CD14-positive monocyte (primary cell): ENCODE measurements around the gene GPC5. TPM values are rescaled to one million over a fixed set of nuclear protein-coding genes. Genes with fewer than 3 reads are reported as not detected.
"Not testable (repeated sequence)": the region's sequence is repeated elsewhere in the genome, so short reads cannot be mapped to it uniquely, and the experiment has no call there.

Source experiments
- DNase-seq, 3 donors: peaks; one replicate each; pipeline ENCODE4 v3.0.0-alpha.2; 2011 to 2022
- H2AFZ ChIP-seq: 2 replicates; pipeline ENCODE4 v1.6.0; 2012; ENCODE audit warnings: mild to moderate bottlenecking, low read depth, low read length, inconsistent platforms; ENCODE audit not compliant: insufficient read depth, poor library complexity, severe bottlenecking
- H3K27ac ChIP-seq, 2 donors: 1 replicate in 1 of 2; 2 replicates in 1 of 2; pipeline ENCODE4 v1.5.1; 2012 to 2013; ENCODE audit warnings: low read length in 2 of 2, control low read depth in 1 of 2, inconsistent platforms in 1 of 2, low read depth in 1 of 2, mild to moderate bottlenecking in 1 of 2
- H3K27me3 ChIP-seq, 2 donors: one replicate each; pipeline versions ENCODE4 v1.6.0 to v1.6.1; 2011 to 2013; ENCODE audit warnings: low read length in 2 of 2; ENCODE audit not compliant: control insufficient read depth in 2 of 2, insufficient read depth in 2 of 2
- H3K36me3 ChIP-seq, 2 donors: replicated peaks in 1 of 2; 1 replicate in 1 of 2; 2 replicates in 1 of 2; pipeline versions ENCODE4 v1.5.1 to v1.6.1; 2012 to 2013; ENCODE audit warnings: low read length in 2 of 2, control low read depth in 1 of 2, inconsistent platforms in 1 of 2, mild to moderate bottlenecking in 1 of 2; ENCODE audit not compliant: insufficient read depth in 2 of 2, control insufficient read depth in 1 of 2
- H3K4me1 ChIP-seq, 2 donors: 1 replicate in 1 of 2; 2 replicates in 1 of 2; pipeline versions ENCODE4 v1.5.1 to v1.6.1; 2012 to 2013; ENCODE audit warnings: low read length in 2 of 2, control low read depth in 1 of 2, inconsistent platforms in 1 of 2, mild to moderate bottlenecking in 1 of 2, moderate library complexity in 1 of 2; ENCODE audit not compliant: insufficient read depth in 2 of 2, control insufficient read depth in 1 of 2
- H3K4me2 ChIP-seq: replicated peaks from 2 replicates; pipeline ENCODE3; 2012; ENCODE audit warnings: low read length, moderate library complexity, mild to moderate bottlenecking; ENCODE audit not compliant: poor library complexity, severe bottlenecking; ENCODE audit errors: extremely low read depth
- H3K4me3 ChIP-seq, 3 experiments: fragments of 200-600 bp in 1 of 3; sonication (generic) in 1 of 3; replicated peaks in 1 of 3; 1 replicate in 2 of 3; 2 replicates in 1 of 3; pipeline ENCODE4 v1.5.1; 2011 to 2013; ENCODE audit warnings: low read length in 3 of 3, mild to moderate bottlenecking in 3 of 3, control low read depth in 2 of 3, low read depth in 2 of 3, inconsistent platforms in 1 of 3, moderate library complexity in 1 of 3
- H3K79me2 ChIP-seq: 2 replicates; pipeline ENCODE4 v1.6.0; 2012; ENCODE audit warnings: mild to moderate bottlenecking, control low read depth, inconsistent platforms, low read length, moderate library complexity; ENCODE audit not compliant: insufficient read depth
- H3K9ac ChIP-seq: 2 replicates; pipeline ENCODE4 v1.6.0; 2017; ENCODE audit warnings: low read length, mild to moderate bottlenecking; ENCODE audit not compliant: insufficient read depth, poor library complexity, severe bottlenecking
- H3K9me3 ChIP-seq, 2 donors: replicated peaks in 1 of 2; 1 replicate in 1 of 2; 2 replicates in 1 of 2; pipeline versions ENCODE4 v1.5.1 to v1.6.1; 2012 to 2013; ENCODE audit warnings: low read length in 2 of 2, control low read depth in 1 of 2; ENCODE audit not compliant: control insufficient read depth in 1 of 2, insufficient read depth in 1 of 2
- H4K20me1 ChIP-seq: 2 replicates; pipeline ENCODE4 v1.6.0; 2012; ENCODE audit warnings: mild to moderate bottlenecking, low read length, control low read depth, moderate library complexity; ENCODE audit not compliant: insufficient read depth
- H3K27ac Mint-ChIP-seq, 7 donors: one replicate each; pipeline ENCODE4 v1.8.0; 2020; ENCODE audit warnings: mild to moderate bottlenecking in 7 of 7, mixed read lengths in 7 of 7, moderate library complexity in 6 of 7, inconsistent platforms in 2 of 7
- H3K27me3 Mint-ChIP-seq, 3 donors: one replicate each; pipeline ENCODE4 v1.8.0; 2021 to 2022; ENCODE audit warnings: low read depth in 3 of 3, mild to moderate bottlenecking in 3 of 3, mixed read lengths in 3 of 3, moderate library complexity in 3 of 3, inconsistent platforms in 1 of 3
- H3K36me3 Mint-ChIP-seq, 2 donors: one replicate each; pipeline ENCODE4 v1.8.0; 2020; ENCODE audit warnings: mixed read lengths in 2 of 2, inconsistent platforms in 1 of 2, mild to moderate bottlenecking in 1 of 2
- H3K4me1 Mint-ChIP-seq: one replicate; pipeline ENCODE4 v1.8.0; 2020; ENCODE audit warnings: mild to moderate bottlenecking, mixed read lengths
- H3K4me3 Mint-ChIP-seq, 2 donors: one replicate each; pipeline ENCODE4 v1.8.0; 2020; ENCODE audit warnings: mild to moderate bottlenecking in 2 of 2, mixed read lengths in 2 of 2, moderate library complexity in 1 of 2
- H3K9me3 Mint-ChIP-seq, 7 donors: one replicate each; pipeline ENCODE4 v1.8.0; 2020 to 2022; ENCODE audit warnings: mixed read lengths in 7 of 7, mild to moderate bottlenecking in 6 of 7, moderate library complexity in 6 of 7, inconsistent platforms in 2 of 7
- CTCF ChIP-seq: fragments of 200-600 bp; IDR thresholded peaks from one replicate; pipeline ENCODE4 v1.8.0; 2022; ENCODE audit warnings: antibody characterized with exemption, mild to moderate bottlenecking
- WGBS: methylation state at CpG from one replicate; pipeline ENCODE4 v1.1.5; 2013; ENCODE audit warnings: missing lambda C conversion rate; ENCODE audit not compliant: insufficient coverage; 5-methylcytosine and 5-hydroxymethylcytosine counted together
- intact Hi-C, 2 donors: fragments of 100-400 bp; cut with micrococcal nuclease; formaldehyde crosslinking; loops; one replicate each; pipeline versions ENCODE4 v1.15.0 to v1.15.1; 2023
- polyA plus RNA-seq, 3 donors: library from polyadenylated mRNA; depleted of rRNA in 1 of 3; unstranded in 2 of 3; stranded (reverse) in 1 of 3; fragments of 300-500 nt in 2 of 3; fragments of >200 nt in 1 of 3; fragmentation: Illumina TruSeq in 2 of 3; gene quantifications; 1 replicate in 2 of 3; 2 replicates in 1 of 3; pipeline ENCODE4 v1.2.3, GENCODE V29; 2012 to 2021

Gene GPC5
- polyA plus RNA-seq, 3 donors, result not detected

- no peak overlapping the region for H3K27ac ChIP-seq
- no peaks in the 10 kb centered on the region for H3K36me3 ChIP-seq
- H3K4me2 ChIP-seq, result no peak overlapping the region
- H3K4me3 Mint-ChIP-seq, result no peak overlapping the region
- TF ChIP-seq CTCF, result no peak
- WGBS, result 83% methylated on average over 1 of the region's 6 CpGs
- no peaks in the 10 kb centered on the region for H3K9me3 ChIP-seq
- no peak overlapping the region for H3K27ac Mint-ChIP-seq
- H2AFZ ChIP-seq, result no peak overlapping the region
- no peaks in the 10 kb centered on the region for H3K4me1 Mint-ChIP-seq
- intact Hi-C loops, result no loop called here
- H3K27me3 Mint-ChIP-seq, result peaks cover 0 to 2% (median 1%) of the 10 kb centered on the region in 3 donors
- H3K27me3 ChIP-seq, result no peaks in the 10 kb centered on the region
- H3K36me3 Mint-ChIP-seq, result no peaks in the 10 kb centered on the region
- H3K4me1 ChIP-seq, result no peaks in the 10 kb centered on the region
- DNase-seq, result no peak
- H3K9ac ChIP-seq, result no peak overlapping the region
- H3K4me3 ChIP-seq, result no peak overlapping the region
- H3K9me3 Mint-ChIP-seq, result peaks cover 0 to 6% (median 2%) of the 10 kb centered on the region in 7 donors
- H4K20me1 ChIP-seq, result no peaks in the 10 kb centered on the region
- no peaks in the 10 kb centered on the region for H3K79me2 ChIP-seq
Measured at GRCh38 chr13:91417660-91418325, 19.4 kb downstream of the GPC5 start.

DNA sequence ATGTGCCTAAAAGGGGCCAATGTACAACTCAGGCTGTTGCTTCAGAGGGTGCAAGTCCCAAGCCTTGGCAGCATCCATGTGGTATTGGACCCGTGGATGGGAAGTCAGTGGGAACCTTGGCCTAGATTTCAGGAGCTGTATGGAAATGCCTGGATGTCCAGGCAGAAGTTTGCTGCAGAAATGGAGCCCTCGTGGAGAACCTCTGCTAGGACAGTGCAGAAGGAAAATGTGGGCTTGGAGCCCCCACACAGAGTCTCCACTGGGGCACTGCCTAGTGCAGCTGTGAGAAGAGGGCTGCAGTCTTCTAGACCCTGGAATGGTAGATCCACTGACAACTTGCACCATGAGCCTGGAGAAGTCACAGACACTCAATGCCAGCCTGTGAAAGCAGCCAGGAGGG is 28.5 kb downstream of the GPC5 start:
- Mint-ChIP-seq H3K4me1 (no peaks in the 10 kb centered on the region), H3K4me3 (no peak overlapping the region), H3K9me3 (peaks cover 24 to 46% (median 42%) of the 10 kb centered on the region in 7 donors), H3K36me3 (no peaks in the 10 kb centered on the region), H3K27me3 (no peaks in the 10 kb centered on the region), H3K27ac (no peak overlapping the region)
- no peak for DNase-seq
- H2AFZ ChIP-seq, result no peak overlapping the region
- no peak overlapping the region for H3K9ac ChIP-seq
- peaks cover 24 to 25% of the 10 kb centered on the region in 2 donors for H3K9me3 ChIP-seq
- no peak overlapping the region for H3K4me2 ChIP-seq
- H3K36me3 ChIP-seq, result no peaks in the 10 kb centered on the region
- no peaks in the 10 kb centered on the region for H3K27me3 ChIP-seq
- WGBS, result 74% methylated on average over 2 of the region's 2 CpGs
- TF ChIP-seq CTCF, result no peak
- no peaks in the 10 kb centered on the region for H3K4me1 ChIP-seq
- no peak overlapping the region for H3K4me3 ChIP-seq
- H3K79me2 ChIP-seq, result no peaks in the 10 kb centered on the region
- H3K27ac ChIP-seq, result no peak overlapping the region
- intact Hi-C loops, result no loop called here
- no peaks in the 10 kb centered on the region for H4K20me1 ChIP-seq

DNA sequence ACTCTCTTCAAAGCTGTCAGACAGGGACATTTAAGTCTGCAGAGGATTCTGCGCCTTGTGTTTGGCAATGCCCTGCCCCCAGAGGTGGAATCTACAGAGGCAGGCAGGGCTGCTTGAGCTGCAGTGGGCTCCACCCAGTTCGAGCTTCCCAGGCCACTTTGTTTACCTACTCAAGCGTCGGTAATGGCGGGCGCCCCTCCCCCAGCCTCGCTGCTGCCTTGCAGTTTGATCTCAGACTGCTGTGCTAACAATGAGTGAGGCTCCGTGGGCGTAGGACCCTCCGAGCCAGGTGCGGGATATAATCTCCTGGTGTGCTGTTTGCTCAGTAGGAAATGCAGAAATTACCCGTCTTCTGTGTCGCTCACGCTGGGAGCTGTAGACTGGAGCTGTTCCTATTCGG is 40.3 kb downstream of the GPC5 start:
- H3K9me3 Mint-ChIP-seq, result peaks cover 12 to 22% (median 17%) of the 10 kb centered on the region in 7 donors
- H3K27ac Mint-ChIP-seq, H3K4me3 Mint-ChIP-seq, H3K4me3 ChIP-seq, DNase-seq, H4K20me1 ChIP-seq, intact Hi-C loops, H3K27me3 Mint-ChIP-seq, H3K4me1 Mint-ChIP-seq, H2AFZ ChIP-seq, H3K4me1 ChIP-seq, H3K27me3 ChIP-seq, H3K36me3 Mint-ChIP-seq, H3K9me3 ChIP-seq, H3K27ac ChIP-seq, H3K4me2 ChIP-seq, H3K9ac ChIP-seq, H3K79me2 ChIP-seq, H3K36me3 ChIP-seq: not testable (repeated sequence)
- 84% methylated on average over 7 of the region's 15 CpGs for WGBS
